Measurements from ENCODE around the gene SORCS2. TPM values are rescaled to one million over a fixed set of nuclear protein-coding genes. Genes with fewer than 3 reads are reported as not detected.

The SORCS2 gene
- total RNA-seq, 2 donors from 2014 or later, result 1.0 to 4.4 TPM

- TF ChIP-seq POLR2A (IDR thresholded peaks at IDR 0.05), result no peak
- TF ChIP-seq CTCF (IDR thresholded peaks at IDR 0.05), result no peak
- no peak for TF ChIP-seq POLR2AphosphoS5 (IDR thresholded peaks at IDR 0.05)
- H3K27ac ChIP-seq, result no peak overlapping the region
- no peak overlapping the region for H3K4me3 ChIP-seq
- no peaks in the 10 kb centered on the region for H3K27me3 ChIP-seq (replicated peaks; ENCODE audit: insufficient read depth)
- no peaks in the 10 kb centered on the region for H3K9me3 ChIP-seq
- WGBS, result 58% methylated on average over 5 of the region's 5 CpGs
- no peak for DNase-seq (ENCODE audit: low spot score)
- no peaks in the 10 kb centered on the region for H3K36me3 ChIP-seq
- intact Hi-C loops (cut with DNase I), result no loop called here
- no peaks in the 10 kb centered on the region for H3K4me1 ChIP-seq (replicated peaks)
Observed at GRCh38 chr4:7780751-7781348, 588.5 kb downstream of the SORCS2 start.

DNA sequence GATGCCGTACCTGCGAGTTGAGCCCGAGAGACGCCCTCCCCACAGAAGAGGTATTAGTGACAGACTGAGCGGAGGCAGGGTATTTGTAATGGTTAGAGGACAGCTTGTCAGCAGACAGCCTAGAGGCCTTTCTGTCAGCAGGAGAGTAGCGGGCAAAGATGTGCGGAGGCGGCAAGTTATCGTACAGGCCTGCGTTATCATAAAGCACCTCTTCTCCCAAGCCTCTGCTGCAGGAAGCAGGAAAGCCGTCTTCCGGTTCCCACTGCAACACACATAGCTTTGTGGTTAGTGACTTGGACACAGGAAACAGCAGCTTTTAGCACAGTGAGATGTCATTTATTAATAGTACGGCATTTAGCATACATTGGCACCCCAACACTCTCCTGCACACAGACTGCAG, 589.0 kb downstream of the SORCS2 start:
- Histone ChIP-seq H3K9me3 (no peaks in the 10 kb centered on the region), H3K27ac (no peak overlapping the region), H3K36me3 (no peaks in the 10 kb centered on the region), H3K4me1 (replicated peaks) (no peaks in the 10 kb centered on the region), H3K27me3 (replicated peaks; ENCODE audit: insufficient read depth) (no peaks in the 10 kb centered on the region), H3K4me3 (no peak overlapping the region)
- intact Hi-C loops (cut with DNase I), result no loop called here
- WGBS, result 81% methylated on average over 13 of the region's 13 CpGs
- DNase-seq (ENCODE audit: low spot score), result no peak
- TF ChIP-seq POLR2A (IDR thresholded peaks at IDR 0.05) (no peak), POLR2AphosphoS5 (IDR thresholded peaks at IDR 0.05) (no peak), CTCF (IDR thresholded peaks at IDR 0.05) (no peak)

DNA sequence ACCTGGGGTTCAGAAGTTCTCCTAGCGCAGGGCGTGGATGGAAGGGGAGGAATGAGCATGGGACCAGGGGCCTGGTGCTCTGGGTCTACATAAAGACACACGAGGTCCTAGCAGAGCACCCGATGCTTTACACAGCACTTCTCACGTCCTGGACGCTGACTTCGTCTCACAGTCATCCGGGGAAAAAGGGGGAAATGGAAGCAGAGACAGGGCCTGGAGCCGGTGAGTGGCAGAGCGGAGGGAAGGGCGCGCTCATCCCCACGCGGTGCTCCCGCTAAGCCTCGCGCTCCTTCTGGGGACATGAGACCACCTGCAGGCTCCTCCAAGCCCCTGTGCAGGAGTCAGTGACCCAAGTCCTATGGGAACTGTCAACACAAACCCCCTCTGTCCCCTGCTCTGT, 589.7 kb downstream of the SORCS2 start:
- no peaks in the 10 kb centered on the region for H3K36me3 ChIP-seq
- TF ChIP-seq POLR2A (IDR thresholded peaks at IDR 0.05) (no peak), POLR2AphosphoS5 (IDR thresholded peaks at IDR 0.05) (no peak), CTCF (IDR thresholded peaks at IDR 0.05) (no peak)
- WGBS, result 89% methylated on average over 17 of the region's 17 CpGs
- no peaks in the 10 kb centered on the region for H3K27me3 ChIP-seq (replicated peaks; ENCODE audit: insufficient read depth)
- no peaks in the 10 kb centered on the region for H3K9me3 ChIP-seq
- no peak overlapping the region for H3K27ac ChIP-seq
- DNase-seq (ENCODE audit: low spot score), result no peak
- no peaks in the 10 kb centered on the region for H3K4me1 ChIP-seq (replicated peaks)
- no peak overlapping the region for H3K4me3 ChIP-seq
- intact Hi-C loops (cut with DNase I), result no loop called here

- no peaks in the 10 kb centered on the region for H3K36me3 ChIP-seq
- no peaks in the 10 kb centered on the region for H3K4me1 ChIP-seq (replicated peaks)
- H3K4me3 ChIP-seq, result no peak overlapping the region
- no peak overlapping the region for H3K27ac ChIP-seq
- WGBS, result 55% methylated on average over 8 of the region's 8 CpGs
- H3K9me3 ChIP-seq, result no peaks in the 10 kb centered on the region
- intact Hi-C loops (cut with DNase I), result no loop called here
- no peaks in the 10 kb centered on the region for H3K27me3 ChIP-seq (replicated peaks; ENCODE audit: insufficient read depth)
- TF ChIP-seq POLR2AphosphoS5 (IDR thresholded peaks at IDR 0.05), result no peak
- no peak for TF ChIP-seq CTCF (IDR thresholded peaks at IDR 0.05)
- no peak for TF ChIP-seq POLR2A (IDR thresholded peaks at IDR 0.05)
- DNase-seq (ENCODE audit: low spot score), result no peak
Observed at GRCh38 chr4:7782783-7783182, 590.4 kb downstream of the SORCS2 start.

- no peak for TF ChIP-seq POLR2AphosphoS5 (IDR thresholded peaks at IDR 0.05)
- TF ChIP-seq POLR2A (IDR thresholded peaks at IDR 0.05), result no peak
- TF ChIP-seq CTCF (IDR thresholded peaks at IDR 0.05), result no peak
Observed at GRCh38 chr4:7783541-7783940, 591.2 kb downstream of the SORCS2 start.

More at GRCh38 chr4:7783541-7783940, 591.2 kb downstream of the SORCS2 start:
- intact Hi-C loops (cut with DNase I), result no loop called here
- Histone ChIP-seq H3K4me1 (replicated peaks) (no peaks in the 10 kb centered on the region), H3K27ac (no peak overlapping the region), H3K36me3 (no peaks in the 10 kb centered on the region), H3K9me3 (no peaks in the 10 kb centered on the region), H3K4me3 (no peak overlapping the region), H3K27me3 (replicated peaks; ENCODE audit: insufficient read depth) (no peaks in the 10 kb centered on the region)
- DNase-seq (ENCODE audit: low spot score), result no peak
- 94% methylated on average over 8 of the region's 8 CpGs for WGBS

Data from prostate gland (tissue), 2 donors.